ENCODE results near the gene CAPRIN2.

Gene CAPRIN2

GRCh38 chr12:30752255-30752654 lies 2.5 kb downstream of the CAPRIN2 start:
- H3K4me3 ChIP-seq (ENCODE audit: low read depth, low read length) = no peak overlapping the region
- TF ChIP-seq CTCF (IDR thresholded peaks at IDR 0.05; ENCODE audit: low read depth, low read length) = no peak

GRCh38 chr12:30748147-30748546 lies 6.6 kb downstream of the CAPRIN2 start:
- TF ChIP-seq CTCF (IDR thresholded peaks at IDR 0.05; ENCODE audit: low read depth, low read length) = no peak
- H3K4me3 ChIP-seq (ENCODE audit: low read depth, low read length) = no peak overlapping the region

GRCh38 chr12:30746190-30746589 lies 8.6 kb downstream of the CAPRIN2 start:
- TF ChIP-seq CTCF (IDR thresholded peaks at IDR 0.05; ENCODE audit: low read depth, low read length) = no peak
- H3K4me3 ChIP-seq (ENCODE audit: low read depth, low read length) = no peak overlapping the region

- no peak overlapping the region for H3K4me3 ChIP-seq (ENCODE audit: low read depth, low read length)
- no peak for TF ChIP-seq CTCF (IDR thresholded peaks at IDR 0.05; ENCODE audit: low read depth, low read length)
These were observed 10.4 kb downstream of the CAPRIN2 start for GRCh38 chr12:30744321-30744720.

- TF ChIP-seq CTCF (IDR thresholded peaks at IDR 0.05; ENCODE audit: low read depth, low read length) = no peak
- H3K4me3 ChIP-seq (ENCODE audit: low read depth, low read length) = no peak overlapping the region
These were observed 14.5 kb downstream of the CAPRIN2 start for GRCh38 chr12:30740274-30740673.

- TF ChIP-seq CTCF (IDR thresholded peaks at IDR 0.05; ENCODE audit: low read depth, low read length) = no peak
- H3K4me3 ChIP-seq (ENCODE audit: low read depth, low read length) = no peak overlapping the region
These were observed 15.7 kb downstream of the CAPRIN2 start for GRCh38 chr12:30739020-30739419.

- TF ChIP-seq CTCF (IDR thresholded peaks at IDR 0.05; ENCODE audit: low read depth, low read length) = no peak
These were observed 21.7 kb downstream of the CAPRIN2 start for GRCh38 chr12:30732954-30733637.

More at GRCh38 chr12:30732954-30733637, 21.7 kb downstream of the CAPRIN2 start:
- H3K4me3 ChIP-seq (ENCODE audit: low read depth, low read length) = no peak overlapping the region

All from WI38 (cell line).